A549 (cell line): Measurements from ENCODE around the gene BTBD7. TPM values are rescaled to one million over a fixed set of nuclear protein-coding genes. Genes with fewer than 3 reads are reported as not detected.
A peak's percentile ranks its signal among the peaks of the same experiment; 100 is the strongest.

Experiments
- ATAC-seq, 2 experiments: fragments of 200-7000 bp in 1 of 2; fragments of >200 bp in 1 of 2; cut with Nextera tagmentation in 1 of 2; cut with Tn5 transposase in 1 of 2; 3 replicates each; pipeline versions ENCODE4 v1.8.0 to v1.9.1; 2018 to 2020; ENCODE audit warnings: mild to moderate bottlenecking in 1 of 2, moderate library complexity in 1 of 2
- CTCF ChIA-PET: fragments of 300-600 bp; sonication (Branson Sonifier 250); formaldehyde crosslinking; extraction: SDS; loops from one replicate; lab custom pipeline; 2021; ENCODE audit warnings: antibody characterized with exemption, inconsistent platforms; lab: Yijun Ruan, JAX
- POLR2A ChIA-PET: fragments of 350-600 bp; formaldehyde crosslinking; extraction: SDS; loops from one replicate; lab custom pipeline; 2021; ENCODE audit warnings: antibody characterized with exemption, inconsistent platforms; lab: Yijun Ruan, JAX
- DNase-seq, 2 experiments: peaks; one replicate each; pipeline versions ENCODE4 v3.0.0 to v3.0.0-alpha.2; 2011 to 2016; ENCODE audit warnings: low read depth in 1 of 2, low spot score in 1 of 2
- FAIRE-seq: peaks from 2 replicates; lab custom pipeline; 2011; peaks lifted over from hg19 to GRCh38; lab: Jason Lieb, UNC
- H3K27ac ChIP-seq, 2 experiments: fragments of >200 bp; sonication (Bioruptor Twin); formaldehyde crosslinking; 3 replicates each; pipeline ENCODE4 v1.5.1; 2016 to 2017
- H3K4me1 ChIP-seq: fragments of >200 bp; sonication (Bioruptor Twin); formaldehyde crosslinking; 3 replicates; pipeline ENCODE4 v1.6.1; 2016
- H3K4me2 ChIP-seq: fragments of >200 bp; sonication (Bioruptor Twin); formaldehyde crosslinking; 3 replicates; pipeline ENCODE4 v1.6.1; 2016
- H3K4me3 ChIP-seq: fragments of >200 bp; sonication (Bioruptor Twin); formaldehyde crosslinking; 3 replicates; pipeline ENCODE4 v1.5.1; 2016
- H3K9me3 ChIP-seq: fragments of >200 bp; sonication (Bioruptor Twin); formaldehyde crosslinking; 3 replicates; pipeline ENCODE4 v1.6.1; 2016
- E2F6 ChIP-seq: IDR thresholded peaks from 2 replicates; pipeline ENCODE4 v1.6.1; 2012; ENCODE audit warnings: low read depth, borderline replicate concordance
- EHF ChIP-seq: fragments of 250-450 bp; sonication (Bioruptor Pico); IDR thresholded peaks from 2 replicates; pipeline ENCODE4 v1.5.0; 2020; ENCODE audit warnings: mild to moderate bottlenecking
- EP300 ChIP-seq, 2 experiments: fragments of >200 bp; sonication (Bioruptor Twin); formaldehyde crosslinking; IDR thresholded peaks; 2 replicates in 1 of 2; 3 replicates in 1 of 2; pipeline ENCODE4 v1.6.1; 2016 to 2017
- ESRRA ChIP-seq: fragments of 150-350 bp; IDR thresholded peaks from 2 replicates; pipeline ENCODE4 v1.6.1; 2014; ENCODE audit warnings: mild to moderate bottlenecking, low read length, borderline replicate concordance
- FOSB ChIP-seq: fragments of 250-450 bp; sonication (Bioruptor Pico); IDR thresholded peaks from 2 replicates; pipeline ENCODE4 v1.5.0; 2020; ENCODE audit warnings: mild to moderate bottlenecking, moderate library complexity
- HOXA7 ChIP-seq: fragments of 250-450 bp; sonication (Bioruptor Pico); IDR thresholded peaks from 2 replicates; pipeline ENCODE4 v1.5.0; 2020; ENCODE audit warnings: mild to moderate bottlenecking, moderate library complexity
- HOXB13 ChIP-seq: fragments of 250-450 bp; sonication (Bioruptor Pico); IDR thresholded peaks from 2 replicates; pipeline ENCODE4 v1.5.0; 2020; ENCODE audit warnings: low read depth, mild to moderate bottlenecking, moderate library complexity
- JUN ChIP-seq, 2 experiments: fragments of >200 bp; sonication (Bioruptor Twin); formaldehyde crosslinking; IDR thresholded peaks; 2 replicates in 1 of 2; 3 replicates in 1 of 2; pipeline ENCODE4 v1.6.1; 2016 to 2017
- JUNB ChIP-seq: fragments of >200 bp; sonication (Bioruptor Twin); formaldehyde crosslinking; IDR thresholded peaks from 2 replicates; pipeline ENCODE4 v1.6.1; 2016
- KDM5A ChIP-seq: fragments of 200-600 bp; sonication (generic); IDR thresholded peaks from 2 replicates; pipeline ENCODE4 v1.6.1; 2016; ENCODE audit warnings: antibody characterized with exemption, mild to moderate bottlenecking
- MAX ChIP-seq: IDR thresholded peaks from 2 replicates; pipeline ENCODE4 v1.6.1; 2012
- MYC ChIP-seq: IDR thresholded peaks from 2 replicates; pipeline ENCODE4 v1.6.1; 2012; ENCODE audit warnings: mild to moderate bottlenecking, inconsistent platforms, low read length, improper control_type of control experiment, borderline replicate concordance
- NPAS2 ChIP-seq: fragments of 250-450 bp; sonication (Bioruptor Pico); IDR thresholded peaks from 2 replicates; pipeline ENCODE4 v1.8.0; 2022; ENCODE audit warnings: mild to moderate bottlenecking, moderate library complexity, borderline replicate concordance
- NR3C1 ChIP-seq: fragments of >200 bp; sonication (Bioruptor Twin); formaldehyde crosslinking; IDR thresholded peaks from 3 replicates; pipeline ENCODE4 v1.6.1; 2017
- POLR2A ChIP-seq: IDR thresholded peaks from 2 replicates; pipeline ENCODE4 v1.6.1; 2012; ENCODE audit warnings: mild to moderate bottlenecking, low read length
- POLR2AphosphoS2 ChIP-seq: conservative IDR thresholded peaks from 2 replicates; pipeline ENCODE4 v1.6.1; 2012; ENCODE audit warnings: low read length, improper control_type of control experiment, inconsistent platforms
- RAD21 ChIP-seq, 2 experiments: fragments of >200 bp in 1 of 2; sonication (Bioruptor Twin) in 1 of 2; formaldehyde crosslinking in 1 of 2; IDR thresholded peaks in 1 of 2; conservative IDR thresholded peaks in 1 of 2; 2 replicates in 1 of 2; 3 replicates in 1 of 2; pipeline ENCODE4 v1.6.1; 2012 to 2018; ENCODE audit warnings: inconsistent platforms in 1 of 2
- RFX5 ChIP-seq: fragments of 450-650 bp; IDR thresholded peaks from 2 replicates; pipeline ENCODE4 v1.7.1; 2014; ENCODE audit warnings: antibody characterized with exemption, mild to moderate bottlenecking, moderate library complexity
- SMC3 ChIP-seq: fragments of >200 bp; sonication (Bioruptor Twin); formaldehyde crosslinking; IDR thresholded peaks from 3 replicates; pipeline ENCODE4 v1.6.1; 2018; ENCODE audit warnings: inconsistent platforms
- TFCP2L1 ChIP-seq: fragments of 250-450 bp; sonication (Bioruptor Pico); IDR thresholded peaks from 2 replicates; pipeline ENCODE4 v1.5.0; 2021; ENCODE audit warnings: mild to moderate bottlenecking
- WGBS: methylation state at CpG from one replicate; pipeline ENCODE4 v1.1.6; 2017; ENCODE audit errors: missing lambda C conversion rate; 5-methylcytosine and 5-hydroxymethylcytosine counted together
- polyA plus RNA-seq, 4 experiments: library from polyadenylated mRNA; depleted of rRNA in 3 of 4; stranded (reverse); fragments of >200 nt; fragmentation: RNase III in 1 of 4; extraction: RNeasy Plus Mini Kit Qiagen cat#74134 plus additional on column Dnase treatment in 1 of 4; gene quantifications; 2 replicates in 3 of 4; 3 replicates in 1 of 4; pipeline ENCODE4 v1.2.3, GENCODE V29; 2011 to 2017
- TF ChIP-seq, protein P1 (sequence below): fragments of 250-450 bp; sonication (Bioruptor Pico); IDR thresholded peaks from 2 replicates; pipeline ENCODE4 v1.5.0; 2021; ENCODE audit warnings: mild to moderate bottlenecking, moderate library complexity, borderline replicate concordance
- TF ChIP-seq, protein P2 (sequence below): fragments of >200 bp; sonication (Bioruptor Twin); formaldehyde crosslinking; IDR thresholded peaks from 3 replicates; pipeline ENCODE4 v1.6.1; 2016

Gene BTBD7
- polyA plus RNA-seq, 2 of the 4 experiments (the other 2 are of a cell fraction): 11.1 to 17.4 TPM

DNA sequence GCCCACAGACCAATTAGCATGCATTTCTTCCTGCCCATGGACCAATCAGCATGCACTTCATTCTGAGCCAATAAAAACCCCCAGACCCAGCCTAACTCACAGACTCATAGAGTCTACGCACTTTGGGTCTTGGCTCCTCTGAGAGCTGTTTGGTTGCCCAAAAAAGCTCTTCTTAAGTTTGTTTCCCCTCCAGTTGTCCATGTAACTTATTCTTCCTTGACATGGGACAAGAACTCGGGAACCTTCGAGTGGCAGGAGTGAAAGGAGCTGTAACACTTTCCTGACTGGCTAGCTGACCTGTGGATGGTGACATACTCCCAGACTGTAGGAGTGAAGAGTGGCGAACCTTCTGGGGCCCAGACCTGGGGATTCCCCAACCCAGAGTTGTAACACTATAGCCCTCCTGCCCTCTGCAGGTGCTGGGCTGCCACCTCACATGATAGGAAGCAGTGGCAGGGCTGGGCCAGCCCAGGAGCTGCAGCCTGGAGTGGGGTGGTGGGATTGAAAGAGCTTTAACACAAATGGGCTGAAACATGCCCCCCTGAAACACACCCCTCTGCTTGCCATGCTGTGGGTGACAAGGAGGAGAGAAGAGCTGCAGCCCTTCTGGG lies 4.4 kb upstream of the BTBD7 start:
- peaks cover 7% of the 10 kb centered on the region; the same call in 2 of the 3 replicates for H3K9me3 ChIP-seq

DNA sequence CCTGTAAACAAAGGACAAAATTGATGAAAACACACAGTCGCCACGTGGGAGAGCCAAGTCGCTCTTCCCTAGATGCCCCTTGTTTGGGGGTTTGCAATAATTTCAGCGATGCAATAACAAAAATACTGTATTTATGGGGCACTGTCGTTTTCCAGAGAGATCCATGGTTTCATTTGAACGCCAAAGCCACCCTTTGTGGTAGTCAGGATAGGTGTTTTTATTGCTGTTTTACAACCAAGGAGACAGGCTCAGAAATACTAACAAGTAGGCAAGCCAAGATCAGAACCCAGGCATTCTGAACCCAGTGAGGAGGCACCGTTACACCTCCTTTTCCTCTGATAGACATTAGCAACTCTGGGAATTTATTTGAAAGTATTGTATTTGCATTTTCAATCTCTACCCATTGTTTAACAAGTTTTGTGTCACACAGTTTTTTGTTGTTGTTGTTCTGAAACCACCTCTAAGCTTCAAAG lies 831 bp upstream of the BTBD7 start:
- Histone ChIP-seq H3K27ac (peak overlapping the region; percentile 91 to 99), H3K4me2 (peak overlapping the region; percentile 97), H3K4me3 (peak overlapping the region; percentile 84), H3K9me3 (no peaks in the 10 kb centered on the region; the same call in 2 of the 3 replicates), H3K4me1 (peaks cover 30% of the 10 kb centered on the region)
- FAIRE-seq: no peak
- no peak for ATAC-seq
- 12% methylated on average over 7 of the region's 7 CpGs for WGBS
- DNase-seq: no peak
- POLR2A ChIA-PET: no interaction called here
- no peak for TF ChIP-seq SMC3
- TF ChIP-seq MAX: 0 out of 2 replicates have a peak, but pooled peaks have one; percentile 11
- CTCF ChIA-PET: no interaction called here

More for the DNA sequence above, 4.4 kb upstream of the BTBD7 start:
- Histone ChIP-seq H3K4me1 (peaks cover 7% of the 10 kb centered on the region; the same call in 2 of the 3 replicates), H3K27ac (no peak overlapping the region), H3K4me2 (no peak overlapping the region), H3K4me3 (no peak overlapping the region)
- TF ChIP-seq RAD21 (conservative IDR thresholded peaks at IDR 0.05 in 1 of 2, IDR thresholded peaks at IDR 0.05 in 1 of 2): no peak
- TF ChIP-seq HOXA7 (CRISPR knock-in tag): no peak
- TF ChIP-seq E2F6: no peak
- TF ChIP-seq KDM5A: no peak
- no peak for TF ChIP-seq ESRRA
- TF ChIP-seq, protein P1, sequence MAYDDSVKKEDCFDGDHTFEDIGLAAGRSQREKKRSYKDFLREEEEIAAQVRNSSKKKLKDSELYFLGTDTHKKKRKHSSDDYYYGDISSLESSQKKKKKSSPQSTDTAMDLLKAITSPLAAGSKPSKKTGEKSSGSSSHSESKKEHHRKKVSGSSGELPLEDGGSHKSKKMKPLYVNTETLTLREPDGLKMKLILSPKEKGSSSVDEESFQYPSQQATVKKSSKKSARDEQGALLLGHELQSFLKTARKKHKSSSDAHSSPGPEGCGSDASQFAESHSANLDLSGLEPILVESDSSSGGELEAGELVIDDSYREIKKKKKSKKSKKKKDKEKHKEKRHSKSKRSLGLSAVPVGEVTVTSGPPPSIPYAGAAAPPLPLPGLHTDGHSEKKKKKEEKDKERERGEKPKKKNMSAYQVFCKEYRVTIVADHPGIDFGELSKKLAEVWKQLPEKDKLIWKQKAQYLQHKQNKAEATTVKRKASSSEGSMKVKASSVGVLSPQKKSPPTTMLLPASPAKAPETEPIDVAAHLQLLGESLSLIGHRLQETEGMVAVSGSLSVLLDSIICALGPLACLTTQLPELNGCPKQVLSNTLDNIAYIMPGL: no peak
- TF ChIP-seq NPAS2: no peak
- no peak for TF ChIP-seq FOSB
- no peak for TF ChIP-seq RFX5
- no peak for TF ChIP-seq JUN (IDR thresholded peaks at IDR 0.05)
- TF ChIP-seq TFCP2L1 (CRISPR knock-in tag): no peak
- no peak for TF ChIP-seq JUNB
- no peak for TF ChIP-seq POLR2A
- no peak for TF ChIP-seq EHF (CRISPR knock-in tag)
- no peak for TF ChIP-seq POLR2AphosphoS2
- TF ChIP-seq NR3C1: no peak
- no peak for TF ChIP-seq EP300 (IDR thresholded peaks at IDR 0.05)
- no peak for TF ChIP-seq MYC
- TF ChIP-seq HOXB13: no peak
- TF ChIP-seq, protein P2, sequence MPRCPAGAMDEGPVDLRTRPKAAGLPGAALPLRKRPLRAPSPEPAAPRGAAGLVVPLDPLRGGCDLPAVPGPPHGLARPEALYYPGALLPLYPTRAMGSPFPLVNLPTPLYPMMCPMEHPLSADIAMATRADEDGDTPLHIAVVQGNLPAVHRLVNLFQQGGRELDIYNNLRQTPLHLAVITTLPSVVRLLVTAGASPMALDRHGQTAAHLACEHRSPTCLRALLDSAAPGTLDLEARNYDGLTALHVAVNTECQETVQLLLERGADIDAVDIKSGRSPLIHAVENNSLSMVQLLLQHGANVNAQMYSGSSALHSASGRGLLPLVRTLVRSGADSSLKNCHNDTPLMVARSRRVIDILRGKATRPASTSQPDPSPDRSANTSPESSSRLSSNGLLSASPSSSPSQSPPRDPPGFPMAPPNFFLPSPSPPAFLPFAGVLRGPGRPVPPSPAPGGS: no peak
- FAIRE-seq: no peak
- DNase-seq: no peak
- ChIA-PET CTCF (no interaction called here), POLR2A (no interaction called here)
- no peak for ATAC-seq
- WGBS: 40% methylated on average over 3 of the region's 4 CpGs
